RWPE1 (cell line): ENCODE measurements around the gene UCN3.

Experiments
- CTCF ChIA-PET: fragments of 350-600 bp; sonication (Branson Sonifier 250); formaldehyde crosslinking; extraction: SDS; loops from one replicate; lab custom pipeline; 2021; lab: Yijun Ruan, JAX
- POLR2A ChIA-PET: fragments of 400-600 bp; formaldehyde crosslinking; extraction: SDS; loops from one replicate; lab custom pipeline; 2020; ENCODE audit warnings: antibody characterized with exemption; ENCODE audit not compliant: low non-redundant PET; lab: Yijun Ruan, JAX
- DNase-seq: peaks from one replicate; pipeline ENCODE4 v3.0.0; 2012; ENCODE audit warnings: low spot score
- H3K27ac ChIP-seq: fragments of 450-650 bp; 2 replicates; pipeline ENCODE4 v1.5.1; 2017
- TF ChIP-seq, protein P1 (sequence below): fragments of 450-650 bp; conservative IDR thresholded peaks from 2 replicates; pipeline ENCODE4 v1.5.1; 2017; ENCODE audit warnings: low read depth, mild to moderate bottlenecking

Gene UCN3

DNA sequence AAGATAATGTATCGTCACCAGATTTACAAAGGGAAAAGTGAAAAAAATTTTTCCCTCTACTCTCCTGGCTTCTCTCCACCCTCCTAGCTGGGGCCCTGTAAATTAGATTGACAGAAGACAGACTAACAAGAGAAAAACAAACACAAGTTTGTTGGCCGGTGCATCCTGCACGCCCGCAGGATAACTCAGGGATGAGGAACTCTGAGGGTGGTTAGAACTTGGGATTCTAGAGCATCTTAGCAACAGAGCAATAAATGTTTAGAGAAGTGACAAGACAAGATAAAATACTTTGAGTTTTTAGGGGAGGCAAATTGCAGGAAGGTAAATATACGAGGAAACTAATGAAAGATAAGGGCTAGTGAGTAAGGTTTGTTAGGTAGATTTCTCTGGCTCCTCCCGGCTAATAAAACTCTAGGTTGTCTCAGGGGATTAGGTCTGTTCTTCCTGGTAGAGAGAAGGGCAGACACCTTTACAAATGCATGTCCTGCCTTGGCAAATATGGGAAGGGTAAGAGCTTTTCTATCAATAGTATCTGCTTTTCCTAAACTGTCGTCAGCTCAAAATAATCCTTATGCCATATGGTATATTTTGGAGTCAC, 4.3 kb upstream of the UCN3 start:
- no peak overlapping the region for H3K27ac ChIP-seq
- no peak for DNase-seq
- CTCF ChIA-PET = interaction anchor here (0.6 kb wide), 1 partner anchor 476 kb away, joined by 3 read pairs; no protein-coding TSS in a partner anchor
- TF ChIP-seq, protein P1, sequence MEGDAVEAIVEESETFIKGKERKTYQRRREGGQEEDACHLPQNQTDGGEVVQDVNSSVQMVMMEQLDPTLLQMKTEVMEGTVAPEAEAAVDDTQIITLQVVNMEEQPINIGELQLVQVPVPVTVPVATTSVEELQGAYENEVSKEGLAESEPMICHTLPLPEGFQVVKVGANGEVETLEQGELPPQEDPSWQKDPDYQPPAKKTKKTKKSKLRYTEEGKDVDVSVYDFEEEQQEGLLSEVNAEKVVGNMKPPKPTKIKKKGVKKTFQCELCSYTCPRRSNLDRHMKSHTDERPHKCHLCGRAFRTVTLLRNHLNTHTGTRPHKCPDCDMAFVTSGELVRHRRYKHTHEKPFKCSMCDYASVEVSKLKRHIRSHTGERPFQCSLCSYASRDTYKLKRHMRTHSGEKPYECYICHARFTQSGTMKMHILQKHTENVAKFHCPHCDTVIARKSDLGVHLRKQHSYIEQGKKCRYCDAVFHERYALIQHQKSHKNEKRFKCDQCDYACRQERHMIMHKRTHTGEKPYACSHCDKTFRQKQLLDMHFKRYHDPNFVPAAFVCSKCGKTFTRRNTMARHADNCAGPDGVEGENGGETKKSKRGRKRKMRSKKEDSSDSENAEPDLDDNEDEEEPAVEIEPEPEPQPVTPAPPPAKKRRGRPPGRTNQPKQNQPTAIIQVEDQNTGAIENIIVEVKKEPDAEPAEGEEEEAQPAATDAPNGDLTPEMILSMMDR = no peak
- POLR2A ChIA-PET = no interaction called here

DNA sequence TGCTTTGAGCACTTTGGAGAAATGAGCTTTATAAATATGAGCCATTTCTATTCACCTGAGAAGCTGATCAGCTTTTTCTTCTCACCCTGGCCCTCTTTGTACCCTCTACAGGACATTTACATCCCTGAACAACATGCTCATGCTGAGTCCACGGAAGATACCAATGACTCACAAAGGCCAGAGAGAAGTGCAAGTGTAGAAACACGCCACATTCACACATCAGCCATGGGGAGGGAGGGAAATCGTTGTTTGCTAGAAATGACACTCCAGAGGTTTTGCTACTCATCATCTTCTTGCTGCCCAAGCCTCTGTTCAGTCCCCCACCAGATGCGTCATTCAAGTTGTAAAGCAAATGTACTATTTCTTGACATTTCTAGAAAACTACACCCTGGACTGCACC, 2.8 kb upstream of the UCN3 start:
- CTCF ChIA-PET = no interaction called here
- TF ChIP-seq, protein P1 = no peak
- DNase-seq = no peak
- H3K27ac ChIP-seq = no peak overlapping the region
- POLR2A ChIA-PET = no interaction called here

GRCh38 chr10:5362873-5363272, 1.9 kb upstream of the UCN3 start:
- ChIA-PET POLR2A (no interaction called here), CTCF (no interaction called here)
- DNase-seq = no peak
- no peak overlapping the region for H3K27ac ChIP-seq
- TF ChIP-seq, protein P1 = no peak

GRCh38 chr10:5364374-5364773, 392 bp upstream of the UCN3 start:
- POLR2A ChIA-PET = no interaction called here
- TF ChIP-seq, protein P1 = no peak
- no peak overlapping the region for H3K27ac ChIP-seq
- CTCF ChIA-PET = no interaction called here
- no peak for DNase-seq

DNA sequence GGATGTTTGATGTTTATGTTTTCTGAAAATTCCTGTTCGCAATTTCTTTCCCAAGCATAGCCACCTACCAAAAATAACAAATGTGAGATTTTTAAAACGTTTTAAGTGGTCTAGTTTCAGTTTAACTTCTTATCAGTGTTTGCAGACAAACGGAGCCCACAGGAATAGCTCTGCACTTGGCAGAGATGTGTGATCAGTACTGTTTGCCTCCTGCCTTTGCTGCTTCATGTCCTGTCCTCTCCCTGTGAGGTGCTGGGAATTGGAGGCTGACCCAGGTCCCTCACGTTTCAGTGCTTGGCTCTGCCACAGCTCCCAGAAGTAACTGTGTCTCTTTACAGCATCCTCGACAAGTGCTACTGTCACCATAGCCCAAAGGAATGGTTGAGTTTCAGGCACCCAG, 1.2 kb downstream of the UCN3 start:
- TF ChIP-seq, protein P1 = no peak
- no peak overlapping the region for H3K27ac ChIP-seq
- ChIA-PET POLR2A (no interaction called here), CTCF (interaction anchor here (0.6 kb wide), 1 partner anchor 339 kb away, joined by 3 read pairs; no protein-coding TSS in a partner anchor)
- DNase-seq = no peak

DNA sequence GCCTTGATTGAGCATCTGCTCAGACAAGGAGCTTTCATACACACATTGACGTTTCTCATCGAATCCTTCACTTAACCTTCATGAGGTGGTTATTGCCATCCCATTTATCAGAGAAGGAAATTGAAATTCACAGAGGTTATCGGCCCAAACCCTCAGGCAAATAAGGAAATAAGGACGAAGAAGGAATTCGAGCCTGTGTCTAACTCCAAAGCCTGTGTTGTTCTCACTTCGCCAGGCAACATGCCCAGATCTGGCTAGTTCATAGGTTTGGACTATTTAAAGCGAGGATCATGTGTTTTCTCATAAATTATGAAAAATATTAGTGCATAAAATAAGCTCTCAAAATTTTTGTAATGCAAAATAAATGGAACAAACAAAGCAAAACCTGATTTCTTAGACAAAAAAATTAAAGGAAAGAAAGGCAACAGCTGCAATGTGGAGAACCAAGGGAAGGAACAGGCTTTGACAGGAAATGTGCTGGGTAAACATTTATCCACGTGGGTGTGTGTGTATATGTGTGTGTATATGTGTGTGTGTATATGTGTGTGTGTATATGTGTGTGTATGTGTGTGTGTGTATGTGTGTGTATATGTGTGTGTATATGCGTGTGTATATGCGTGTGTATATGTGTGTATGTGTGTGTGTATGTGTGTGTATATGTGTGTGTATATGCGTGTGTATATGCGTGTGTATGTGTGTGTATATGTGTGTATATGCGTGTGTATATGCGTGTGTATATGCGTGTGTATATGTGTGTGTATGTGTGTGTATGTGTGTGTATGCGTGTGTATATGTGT, 4.8 kb downstream of the UCN3 start:
- H3K27ac ChIP-seq = no peak overlapping the region
- CTCF ChIA-PET = no interaction called here
- TF ChIP-seq, protein P1 = no peak
- POLR2A ChIA-PET = no interaction called here
- no peak for DNase-seq
